Astrocyte (in vitro differentiated cells and primary cell): ENCODE results near the gene FOXI3. TPM values are rescaled to one million over a fixed set of nuclear protein-coding genes. Genes with fewer than 3 reads are reported as not detected.

Experiments used
- DNase-seq: peaks from one replicate; pipeline ENCODE4 v3.0.0-alpha.2; 2010; ENCODE audit warnings: low read depth
- FAIRE-seq: peaks from 2 replicates; lab custom pipeline; 2011; peaks lifted over from hg19 to GRCh38; lab: Jason Lieb, UNC
- H2AFZ ChIP-seq: 2 replicates; pipeline ENCODE4 v1.6.0; 2012; ENCODE audit warnings: low read depth, low read length, inconsistent platforms
- H3K27ac ChIP-seq: 2 replicates; pipeline ENCODE4 v1.5.1; 2011; ENCODE audit warnings: low read depth, low read length, inconsistent platforms
- H3K27me3 ChIP-seq: 2 replicates; pipeline ENCODE4 v1.6.0; 2011; ENCODE audit warnings: low read length, inconsistent platforms; ENCODE audit not compliant: insufficient read depth
- H3K36me3 ChIP-seq: 2 replicates; pipeline ENCODE4 v1.5.1; 2011; ENCODE audit warnings: low read length, inconsistent platforms; ENCODE audit not compliant: insufficient read depth
- H3K4me1 ChIP-seq: 2 replicates; pipeline ENCODE4 v1.5.1; 2011; ENCODE audit warnings: low read length, inconsistent platforms; ENCODE audit not compliant: insufficient read depth
- H3K4me2 ChIP-seq: 2 replicates; pipeline ENCODE4 v1.6.0; 2012; ENCODE audit warnings: low read length, inconsistent platforms
- H3K4me3 ChIP-seq: 2 replicates; pipeline ENCODE4 v1.5.1; 2011; ENCODE audit warnings: low read depth, mild to moderate bottlenecking, low read length, inconsistent platforms; ENCODE audit not compliant: insufficient read depth
- H3K79me2 ChIP-seq: 2 replicates; pipeline ENCODE4 v1.6.0; 2012; ENCODE audit warnings: mild to moderate bottlenecking, low read length, inconsistent platforms; ENCODE audit not compliant: insufficient read depth
- H3K9ac ChIP-seq: 2 replicates; pipeline ENCODE4 v1.6.0; 2012; ENCODE audit warnings: mild to moderate bottlenecking, low read length, inconsistent platforms
- H3K9me3 ChIP-seq: 2 replicates; pipeline ENCODE4 v1.5.1; 2012; ENCODE audit warnings: low read depth, mild to moderate bottlenecking, low read length, inconsistent platforms; ENCODE audit not compliant: insufficient read depth
- H4K20me1 ChIP-seq: 2 replicates; pipeline ENCODE4 v1.6.0; 2012; ENCODE audit warnings: low read length, inconsistent platforms; ENCODE audit not compliant: insufficient read depth
- H3K27ac Mint-ChIP-seq: one replicate; pipeline ENCODE4 v1.8.0; 2021; ENCODE audit warnings: mild to moderate bottlenecking, mixed read lengths; ENCODE audit not compliant: unreplicated experiment
- H3K27me3 Mint-ChIP-seq: one replicate; pipeline ENCODE4 v1.8.0; 2021; ENCODE audit warnings: low read depth, mixed read lengths; ENCODE audit not compliant: unreplicated experiment
- H3K36me3 Mint-ChIP-seq: one replicate; pipeline ENCODE4 v1.8.0; 2021; ENCODE audit warnings: low read depth, mixed read lengths; ENCODE audit not compliant: unreplicated experiment
- H3K4me1 Mint-ChIP-seq: one replicate; pipeline ENCODE4 v1.8.0; 2021; ENCODE audit warnings: low read depth, mixed read lengths; ENCODE audit not compliant: unreplicated experiment
- H3K4me3 Mint-ChIP-seq: one replicate; pipeline ENCODE4 v1.8.0; 2021; ENCODE audit warnings: mild to moderate bottlenecking, moderate library complexity, mixed read lengths; ENCODE audit not compliant: unreplicated experiment
- H3K9me3 Mint-ChIP-seq: one replicate; pipeline ENCODE4 v1.8.0; 2021; ENCODE audit warnings: mild to moderate bottlenecking, mixed read lengths; ENCODE audit not compliant: unreplicated experiment
- CTCF ChIP-seq: IDR thresholded peaks from 2 replicates; pipeline ENCODE4 v1.5.1; 2011; ENCODE audit warnings: low read depth, mild to moderate bottlenecking, inconsistent platforms, low read length, moderate library complexity; ENCODE audit not compliant: insufficient read depth
- EZH2 ChIP-seq: IDR thresholded peaks from 2 replicates; pipeline ENCODE4 v1.6.1; 2012; ENCODE audit warnings: mild to moderate bottlenecking, low read length, inconsistent platforms; ENCODE audit not compliant: insufficient read depth
- total RNA-seq: library from RNA; stranded (reverse); gene quantifications from 2 replicates; pipeline ENCODE4 v1.2.1, GENCODE V29; 2021

Gene FOXI3
- total RNA-seq, 1 donor from 2014 or later = 2.3 TPM

- Histone ChIP-seq H3K4me2 (no peak overlapping the region), H3K9ac (no peak overlapping the region), H3K79me2 (no peaks in the 10 kb centered on the region), H3K27ac (no peak overlapping the region), H3K4me3 (no peak overlapping the region), H3K36me3 (no peaks in the 10 kb centered on the region), H4K20me1 (no peaks in the 10 kb centered on the region), H3K4me1 (no peaks in the 10 kb centered on the region), H2AFZ (no peak overlapping the region), H3K9me3 (no peaks in the 10 kb centered on the region), H3K27me3 (no peaks in the 10 kb centered on the region)
- Mint-ChIP-seq H3K4me1 (no peaks in the 10 kb centered on the region), H3K4me3 (no peak overlapping the region), H3K9me3 (no peaks in the 10 kb centered on the region), H3K36me3 (no peaks in the 10 kb centered on the region), H3K27ac (no peak overlapping the region), H3K27me3 (no peaks in the 10 kb centered on the region)
- TF ChIP-seq CTCF (no peak), EZH2 (no peak)
- no peak for DNase-seq
- no peak for FAIRE-seq
Observed at GRCh38 chr2:88489181-88489580, 36.7 kb upstream of the FOXI3 start.

GRCh38 chr2:88483200-88483599, 30.7 kb upstream of the FOXI3 start:
- DNase-seq (no peak), FAIRE-seq (no peak)
- Histone ChIP-seq H3K36me3 (no peaks in the 10 kb centered on the region), H3K27me3 (no peaks in the 10 kb centered on the region), H3K9me3 (no peaks in the 10 kb centered on the region), H3K4me1 (no peaks in the 10 kb centered on the region), H3K27ac (no peak overlapping the region), H3K4me2 (no peak overlapping the region), H3K9ac (no peak overlapping the region), H3K79me2 (no peaks in the 10 kb centered on the region), H3K4me3 (no peak overlapping the region), H4K20me1 (no peaks in the 10 kb centered on the region), H2AFZ (no peak overlapping the region)
- H3K27me3 Mint-ChIP-seq = no peaks in the 10 kb centered on the region
- H3K4me1 Mint-ChIP-seq = peaks cover 3% of the 10 kb centered on the region
- H3K27ac Mint-ChIP-seq = no peak overlapping the region
- H3K4me3 Mint-ChIP-seq = no peak overlapping the region
- H3K36me3 Mint-ChIP-seq = no peaks in the 10 kb centered on the region
- H3K9me3 Mint-ChIP-seq = no peaks in the 10 kb centered on the region
- no peak for TF ChIP-seq CTCF
- no peak for TF ChIP-seq EZH2

DNA sequence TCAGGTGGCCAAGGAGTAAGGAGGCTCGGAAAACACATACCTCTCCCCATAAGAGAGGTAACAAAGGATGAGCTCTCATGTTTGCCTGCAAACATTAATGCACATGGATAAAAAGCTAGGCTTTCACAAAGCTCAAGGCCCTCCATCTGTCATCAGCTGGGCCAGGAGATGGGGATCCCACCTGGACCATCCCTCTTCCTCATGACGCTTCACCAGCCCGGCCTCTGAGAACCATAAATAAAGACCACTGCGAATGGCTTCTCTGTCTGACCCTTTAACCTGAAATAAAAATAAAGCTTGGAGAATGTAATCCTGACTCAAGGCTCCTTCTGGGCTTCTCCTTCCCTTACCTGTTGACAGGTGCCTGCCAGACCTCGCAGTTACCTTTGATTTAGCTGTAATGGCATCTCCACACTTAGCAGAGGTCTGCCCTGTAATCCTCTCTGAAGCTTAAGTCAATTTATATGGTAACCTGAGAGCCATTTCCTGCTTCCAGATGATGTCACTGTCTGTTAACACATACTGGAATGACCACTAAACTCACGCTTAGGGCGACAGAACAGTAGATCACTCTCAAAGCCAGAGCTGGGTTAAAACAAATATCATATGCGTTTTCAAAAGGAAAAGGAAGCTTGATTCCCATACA, 29.3 kb upstream of the FOXI3 start:
- Histone ChIP-seq H3K79me2 (no peaks in the 10 kb centered on the region), H3K9me3 (no peaks in the 10 kb centered on the region), H3K4me3 (no peak overlapping the region), H4K20me1 (no peaks in the 10 kb centered on the region), H2AFZ (no peak overlapping the region), H3K4me1 (no peaks in the 10 kb centered on the region), H3K4me2 (no peak overlapping the region), H3K27ac (no peak overlapping the region), H3K27me3 (no peaks in the 10 kb centered on the region), H3K9ac (no peak overlapping the region), H3K36me3 (no peaks in the 10 kb centered on the region)
- H3K9me3 Mint-ChIP-seq = no peaks in the 10 kb centered on the region
- TF ChIP-seq CTCF (no peak), EZH2 (no peak)
- FAIRE-seq = no peak
- DNase-seq = no peak
- H3K27me3 Mint-ChIP-seq = no peaks in the 10 kb centered on the region
- peaks cover 3% of the 10 kb centered on the region for H3K4me1 Mint-ChIP-seq
- no peak overlapping the region for H3K4me3 Mint-ChIP-seq
- no peaks in the 10 kb centered on the region for H3K36me3 Mint-ChIP-seq
- no peak overlapping the region for H3K27ac Mint-ChIP-seq
